Stimulated activated CD8-positive, alpha-beta memory T cell treated with anti-CD3 and anti-CD28 coated beads, Interleukin-2, amount 100 ng/mL, for 1 hour (primary cell): ENCODE data around the gene IYD.
"Not testable (repeated sequence)": the region's sequence is repeated elsewhere in the genome, so short reads cannot be mapped to it uniquely, and the experiment has no call there.

Experiments
- DNase-seq, 2 donors: peaks; one replicate each; pipeline ENCODE4 v3.0.0-alpha.2; 2020; ENCODE audit warnings: low read depth in 2 of 2

Gene IYD

GRCh38 chr6:150430815-150431214 lies 62.0 kb downstream of the IYD start:
- no peak for DNase-seq

DNA sequence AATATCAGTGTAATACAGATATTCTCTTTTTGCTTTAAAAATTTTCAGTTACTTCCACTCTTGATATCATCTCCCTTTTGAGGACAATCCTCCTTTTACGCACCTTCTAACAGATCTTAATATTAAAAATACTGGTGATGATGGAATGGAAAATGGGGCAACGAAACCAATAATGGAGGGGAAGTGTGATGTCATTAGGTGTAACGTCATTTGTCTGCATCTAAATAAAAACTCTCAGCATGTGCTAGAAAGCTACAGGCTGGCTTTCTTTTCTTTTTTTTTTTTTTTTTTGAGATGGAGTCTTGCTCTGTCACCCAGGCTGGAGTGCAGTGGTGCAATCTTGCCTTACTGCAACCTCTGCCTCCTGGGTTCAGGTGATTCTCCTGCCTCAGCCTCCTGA lies 66.5 kb downstream of the IYD start:
- DNase-seq, result no peak

GRCh38 chr6:150435832-150436231 lies 67.0 kb downstream of the IYD start:
- no peak for DNase-seq

GRCh38 chr6:150439373-150439772 lies 70.6 kb downstream of the IYD start:
- no peak for DNase-seq

GRCh38 chr6:150443621-150444020 lies 74.8 kb downstream of the IYD start:
- DNase-seq, result no peak

GRCh38 chr6:150444308-150444707 lies 75.5 kb downstream of the IYD start:
- DNase-seq, result no peak

- DNase-seq, result no peak
Measured at GRCh38 chr6:150445486-150445885, 76.7 kb downstream of the IYD start.

- no peak for DNase-seq
Measured at GRCh38 chr6:150448221-150448620, 79.4 kb downstream of the IYD start.

- DNase-seq, result not testable (repeated sequence)
Measured at GRCh38 chr6:150449055-150449454, 80.2 kb downstream of the IYD start.

GRCh38 chr6:150450918-150451317 lies 82.1 kb downstream of the IYD start:
- DNase-seq, result no peak

GRCh38 chr6:150451807-150452427 lies 83.1 kb downstream of the IYD start:
- no peak for DNase-seq

DNA sequence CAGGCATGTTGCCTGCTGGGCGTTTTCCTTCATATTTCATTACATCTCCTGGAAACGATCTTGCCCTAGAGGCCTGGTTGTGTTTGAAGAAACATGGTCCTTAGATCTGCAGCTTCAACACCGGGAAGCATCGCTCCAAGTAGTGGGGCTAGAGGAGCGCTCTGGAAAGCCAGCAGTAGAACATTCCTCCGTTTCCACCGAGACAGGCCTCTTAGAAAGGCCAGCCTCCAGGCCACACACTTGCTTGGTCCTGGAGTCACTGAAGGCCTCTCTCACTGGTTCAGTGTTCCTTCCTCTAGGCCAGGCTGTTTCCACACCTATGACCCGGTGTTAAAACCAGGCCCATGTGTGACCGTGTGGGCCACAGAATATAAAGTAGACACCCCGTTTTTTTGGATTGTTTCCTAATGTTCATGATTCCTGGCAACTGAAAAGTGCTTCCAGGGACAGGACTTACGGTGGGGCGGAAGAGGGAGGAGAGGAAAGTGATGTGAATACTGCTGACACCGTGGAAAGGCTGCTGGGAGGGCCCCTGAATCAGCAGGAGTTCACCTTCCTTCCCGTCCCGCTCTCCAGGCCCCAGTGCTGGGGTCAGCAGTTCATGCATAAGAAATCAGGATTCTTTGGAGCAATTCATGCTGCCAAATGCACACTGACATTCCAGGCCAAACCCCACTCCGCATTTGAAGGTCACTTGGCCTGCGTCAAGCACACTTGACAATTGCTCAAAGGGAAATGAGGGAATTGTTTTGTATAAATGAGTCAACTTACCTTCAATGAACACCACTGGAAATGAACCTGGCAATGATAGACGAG lies 83.8 kb downstream of the IYD start:
- DNase-seq, result no peak

DNA sequence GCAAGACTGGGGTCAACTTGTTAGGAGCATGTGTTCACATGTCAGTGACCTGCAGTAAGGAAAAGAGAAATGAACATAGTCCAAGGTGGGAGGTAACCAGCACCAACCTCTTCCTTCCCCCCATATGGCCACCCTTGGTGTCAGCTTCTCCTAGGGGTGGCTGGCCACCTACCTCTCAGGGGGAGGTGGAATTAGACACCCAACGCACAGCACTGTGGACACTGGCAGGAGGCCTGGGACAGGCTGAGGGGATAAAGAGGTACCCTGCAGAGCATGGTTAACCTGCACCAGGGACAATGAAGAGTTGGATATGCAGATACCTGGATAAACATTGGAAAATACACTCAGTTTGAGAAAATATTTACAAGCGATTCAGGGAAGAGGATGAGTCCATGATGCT lies 84.5 kb downstream of the IYD start:
- DNase-seq, result no peak
